Neural cell (in vitro differentiated cells): ENCODE data around the gene RXFP4.

Experiments
- CTCF ChIP-seq: fragments of 450-650 bp; IDR thresholded peaks from 2 replicates; pipeline ENCODE4 v1.5.1; 2014; ENCODE audit warnings: antibody characterized with exemption, mild to moderate bottlenecking, moderate library complexity; ENCODE audit not compliant: poor library complexity, severe bottlenecking
- EP300 ChIP-seq: fragments of 450-650 bp; conservative IDR thresholded peaks from 2 replicates; pipeline ENCODE4 v1.6.1; 2014; ENCODE audit warnings: antibody characterized with exemption, mild to moderate bottlenecking, moderate library complexity; ENCODE audit not compliant: poor library complexity, severe bottlenecking
- EZH2 ChIP-seq: fragments of 200-600, 300-800 bp; shearing (Covaris generic), sonication (generic); IDR thresholded peaks from 2 replicates; pipeline ENCODE4 v1.6.1; 2014; ENCODE audit warnings: antibody characterized with exemption, low read length, borderline replicate concordance, mild to moderate bottlenecking; ENCODE audit not compliant: insufficient read depth, poor library complexity, severe bottlenecking
- POLR2AphosphoS5 ChIP-seq: IDR thresholded peaks from 2 replicates; pipeline ENCODE4 v1.6.1; 2012
- RAD21 ChIP-seq: fragments of 450-650 bp; conservative IDR thresholded peaks from 2 replicates; pipeline ENCODE4 v1.6.1; 2014; ENCODE audit warnings: antibody characterized with exemption, mild to moderate bottlenecking, moderate library complexity
- REST ChIP-seq: IDR thresholded peaks from 2 replicates; pipeline ENCODE4 v1.6.1; 2012; ENCODE audit warnings: borderline replicate concordance
- SMC3 ChIP-seq: fragments of 450-650 bp; conservative IDR thresholded peaks from 2 replicates; pipeline ENCODE4 v1.6.1; 2014; ENCODE audit warnings: antibody characterized with exemption, mild to moderate bottlenecking, moderate library complexity; ENCODE audit not compliant: poor library complexity

GRCh38 chr1:155899683-155900082, 41.8 kb upstream of the RXFP4 start:
- TF ChIP-seq CTCF (no peak), EZH2 (no peak), RAD21 (no peak), EP300 (no peak), POLR2AphosphoS5 (no peak), REST (no peak), SMC3 (no peak)
